Erythroblast (primary cell): ENCODE data around the gene ARMC6.

ENCODE experiments used
- DNase-seq, 2 experiments: peaks; one replicate each; lab custom pipeline; 2025; lab: John Stamatoyannopoulos, UW
- GATA1 ChIP-seq: IDR thresholded peaks from 2 replicates; pipeline ENCODE4 v1.6.1; 2011; ENCODE audit warnings: low read depth, mild to moderate bottlenecking, control low read depth, low read length, moderate library complexity
- POLR2A ChIP-seq: IDR thresholded peaks from 2 replicates; pipeline ENCODE4 v1.6.1; 2011; ENCODE audit warnings: mild to moderate bottlenecking, low read length

Gene ARMC6

DNA sequence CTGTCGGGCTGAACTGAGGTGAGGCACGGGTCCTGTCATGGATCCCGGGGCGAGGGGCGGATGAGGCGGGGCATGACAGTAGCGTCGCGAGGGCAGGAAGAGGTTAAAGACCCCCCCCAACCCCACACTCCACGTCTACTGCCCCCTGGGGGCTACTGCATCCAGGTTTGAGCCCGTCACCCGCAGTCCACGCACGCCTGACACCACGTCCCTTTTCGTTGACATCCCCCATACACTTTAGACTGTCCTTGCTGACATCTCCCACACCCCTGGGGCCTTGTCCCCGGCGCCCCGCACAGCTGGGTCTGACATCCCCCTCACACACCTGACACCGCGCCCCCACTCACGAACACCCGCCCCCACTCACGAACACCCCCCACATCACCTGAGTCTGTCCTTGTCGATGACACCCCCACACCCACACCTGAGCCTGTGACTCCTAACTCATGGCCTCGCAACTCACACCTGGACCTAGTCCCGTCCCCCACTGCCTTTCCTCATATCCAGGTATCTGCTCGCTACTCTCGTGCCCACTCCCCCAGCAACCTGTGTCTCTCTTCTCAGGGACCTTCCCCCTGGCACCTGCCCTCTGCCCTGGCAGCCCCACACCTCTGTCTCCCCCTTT lies 30.8 kb downstream of the ARMC6 start:
- no peak for DNase-seq
- TF ChIP-seq GATA1 = no peak
- no peak for TF ChIP-seq POLR2A

DNA sequence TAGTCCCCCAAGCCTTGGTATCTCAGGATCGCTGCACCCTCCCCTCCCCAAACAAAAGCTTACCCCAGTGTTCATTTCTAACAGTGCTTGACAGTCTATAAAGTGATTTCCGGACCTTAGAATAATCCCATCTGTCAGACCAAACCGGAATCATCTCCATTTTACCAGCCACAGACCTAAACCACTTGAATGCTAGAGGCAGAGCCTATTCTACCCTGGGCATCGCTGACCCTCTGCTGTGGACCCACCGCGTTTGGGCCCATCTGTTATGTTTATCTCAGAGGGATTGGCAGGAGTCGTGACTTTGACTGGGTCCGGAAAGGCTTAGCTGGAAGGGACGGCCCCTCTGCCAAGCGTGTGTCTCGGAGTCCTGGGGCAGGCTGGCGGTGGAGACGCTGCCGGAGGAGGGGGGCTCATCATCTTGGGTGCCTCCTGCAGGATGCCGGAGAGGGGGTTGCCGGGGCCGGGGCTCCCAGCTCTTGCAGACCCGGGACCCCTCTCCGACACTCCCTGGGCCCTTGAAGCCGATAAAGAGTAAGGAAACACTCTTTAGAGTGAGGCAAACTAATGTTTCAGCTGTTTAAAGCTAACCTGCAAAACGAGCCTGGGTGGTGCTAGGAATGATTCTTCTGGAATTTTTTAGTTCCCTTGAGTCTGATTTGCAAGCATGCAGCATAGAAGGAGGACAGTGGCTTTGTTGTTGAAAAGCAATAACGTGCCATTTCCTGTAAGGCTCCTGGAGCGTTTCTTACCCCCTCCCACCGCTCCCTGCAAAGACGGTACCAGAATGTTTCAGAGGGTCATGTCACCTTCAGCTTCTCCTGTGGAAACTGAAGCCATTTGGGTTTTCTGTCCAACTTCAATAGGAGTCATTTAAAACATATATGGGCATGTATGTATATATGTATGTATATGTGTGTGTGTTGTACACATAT lies 31.7 kb downstream of the ARMC6 start:
- no peak for TF ChIP-seq GATA1
- TF ChIP-seq POLR2A = no peak
- peak in 1 of 2 experiments; percentile 39 for DNase-seq

DNA sequence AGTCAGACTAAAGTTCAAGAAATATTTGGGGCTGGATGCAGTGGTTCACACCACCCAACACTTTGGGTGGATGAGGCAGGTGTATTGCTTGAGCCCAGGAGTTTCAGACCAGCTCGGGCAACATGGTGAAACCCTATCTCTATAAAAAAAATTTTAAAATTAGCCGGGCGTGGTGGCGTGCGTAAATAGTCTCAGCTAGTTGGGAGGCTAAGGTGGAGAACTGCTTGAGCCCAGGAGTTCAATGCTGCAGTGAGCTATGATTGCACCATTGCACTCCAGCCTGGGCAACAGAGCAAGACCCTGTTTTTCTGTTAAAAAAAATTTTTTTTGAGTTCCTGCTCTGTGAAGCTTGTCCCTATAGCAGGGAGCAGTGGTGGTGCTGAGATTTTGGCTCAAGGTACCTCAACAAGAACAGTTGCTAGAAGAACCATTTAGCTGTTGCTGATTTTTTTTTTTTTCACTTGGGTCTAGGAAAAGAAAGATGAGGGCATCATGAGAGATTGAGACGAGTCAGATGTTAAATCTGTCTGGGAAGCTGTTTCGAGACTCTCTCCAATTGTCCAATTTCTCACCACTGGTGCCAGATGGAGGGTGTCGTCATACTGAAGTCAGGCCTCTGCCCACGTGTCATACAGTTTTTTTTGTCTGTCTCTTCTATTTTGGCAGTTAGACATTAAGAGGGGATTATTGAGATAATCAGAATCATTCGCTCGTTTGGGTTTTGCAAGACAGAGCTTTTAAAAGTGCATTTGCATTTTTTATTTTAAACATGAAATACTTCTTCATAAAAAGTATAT lies 34.1 kb downstream of the ARMC6 start:
- no peak for TF ChIP-seq POLR2A
- TF ChIP-seq GATA1 = no peak
- no peak for DNase-seq

DNA sequence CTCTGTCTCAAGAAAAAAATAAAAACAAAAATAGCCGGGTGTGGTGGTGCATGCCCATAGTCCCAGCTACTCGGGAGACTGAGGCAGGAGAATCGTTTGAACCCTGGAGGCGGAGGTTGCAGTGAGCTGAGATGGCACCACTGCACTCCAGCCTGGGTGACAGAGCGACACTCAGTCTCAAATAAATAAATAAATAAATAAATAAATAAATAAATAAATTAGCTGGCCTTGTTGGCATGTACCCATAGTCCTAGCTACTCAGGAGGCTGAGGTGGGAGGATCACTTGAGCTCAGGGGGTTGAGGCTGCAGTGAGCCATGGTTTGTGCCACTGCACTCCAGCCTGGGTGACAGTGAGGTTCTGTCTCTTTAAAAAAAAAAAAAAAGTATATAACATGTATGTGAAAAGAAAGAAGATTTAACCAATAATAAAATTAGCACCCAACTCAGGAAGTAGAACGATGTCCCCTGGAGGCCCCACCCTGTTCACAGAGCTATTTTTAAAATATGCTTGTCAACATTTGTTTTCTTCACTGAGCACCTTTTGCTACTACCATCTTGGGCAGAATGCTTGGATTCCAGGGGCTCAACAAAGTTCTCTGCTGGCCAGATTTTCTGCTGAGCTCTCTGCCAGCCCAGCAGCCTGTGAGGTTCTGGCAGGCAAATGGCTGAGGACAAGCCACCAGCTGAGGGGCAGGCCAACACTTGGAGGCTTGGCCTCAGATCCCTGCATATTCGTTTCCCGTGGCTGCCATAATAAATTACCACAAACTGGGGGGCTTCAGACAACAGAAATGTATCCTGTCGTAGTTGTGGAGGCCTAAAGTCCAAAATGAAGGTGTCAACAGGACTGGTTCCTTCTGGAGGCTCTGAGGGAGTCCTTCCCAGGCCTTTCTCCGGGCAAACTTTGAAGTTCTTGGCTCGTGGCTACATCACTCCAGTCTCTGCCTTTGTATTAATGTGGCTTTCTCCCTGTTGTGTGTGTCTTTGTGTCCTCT lies 35.6 kb downstream of the ARMC6 start:
- no peak for DNase-seq

DNA sequence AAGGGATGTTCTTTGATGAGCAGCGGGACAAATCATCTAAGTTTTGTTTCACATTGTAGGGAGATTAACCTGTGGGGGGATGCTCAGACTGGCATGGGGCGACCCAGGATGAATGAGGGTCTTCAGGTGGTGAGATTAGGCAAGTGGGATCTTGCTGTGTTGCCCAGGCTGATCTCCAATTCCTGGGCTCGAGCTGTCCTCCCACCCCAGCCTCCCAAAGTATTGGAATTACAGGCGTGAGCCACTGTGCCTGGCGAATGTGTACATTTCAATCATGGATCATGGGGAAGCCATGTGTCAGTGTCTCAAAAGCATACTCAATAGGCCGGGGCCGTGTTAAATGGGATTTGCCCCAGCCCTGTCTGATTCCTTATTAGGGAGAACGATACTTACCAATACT lies 38.5 kb downstream of the ARMC6 start:
- DNase-seq = no peak
- TF ChIP-seq GATA1 (no peak), POLR2A (no peak)

More for the DNA sequence above, 35.6 kb downstream of the ARMC6 start:
- no peak for TF ChIP-seq POLR2A
- no peak for TF ChIP-seq GATA1

DNA sequence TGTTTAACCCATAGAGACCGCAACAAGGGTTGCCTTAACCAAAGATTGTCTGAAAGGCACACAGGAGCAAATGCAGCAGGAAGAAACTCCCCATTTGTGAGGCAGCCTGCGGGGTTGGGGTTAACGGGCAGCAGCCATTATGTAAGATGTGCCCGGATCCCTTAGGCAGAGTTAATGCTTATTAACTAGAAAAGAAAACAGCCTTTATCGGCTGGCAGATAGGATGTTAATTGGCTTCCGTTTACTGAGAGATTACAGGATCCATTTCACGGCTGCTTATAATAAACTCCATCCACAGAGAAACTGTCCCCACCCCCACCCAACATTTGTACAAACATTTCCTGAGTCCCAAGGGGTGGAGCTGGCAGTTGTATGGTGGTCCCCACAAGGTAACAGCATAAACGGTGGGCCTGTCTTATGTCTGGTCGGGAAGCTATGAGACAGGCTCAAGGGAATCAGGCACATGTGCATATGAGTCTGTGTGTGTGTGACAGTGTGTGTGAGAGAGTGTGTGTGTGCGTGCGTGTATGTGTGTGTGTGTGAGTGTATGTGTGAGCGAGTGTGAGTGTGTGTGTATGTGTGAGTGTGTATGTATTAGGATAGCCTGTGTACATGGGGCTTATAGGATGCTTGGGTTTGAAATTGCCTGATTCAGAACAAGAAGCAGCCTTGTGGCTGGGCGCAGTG lies 40.9 kb downstream of the ARMC6 start:
- TF ChIP-seq POLR2A (no peak), GATA1 (no peak)
- no peak for DNase-seq

DNA sequence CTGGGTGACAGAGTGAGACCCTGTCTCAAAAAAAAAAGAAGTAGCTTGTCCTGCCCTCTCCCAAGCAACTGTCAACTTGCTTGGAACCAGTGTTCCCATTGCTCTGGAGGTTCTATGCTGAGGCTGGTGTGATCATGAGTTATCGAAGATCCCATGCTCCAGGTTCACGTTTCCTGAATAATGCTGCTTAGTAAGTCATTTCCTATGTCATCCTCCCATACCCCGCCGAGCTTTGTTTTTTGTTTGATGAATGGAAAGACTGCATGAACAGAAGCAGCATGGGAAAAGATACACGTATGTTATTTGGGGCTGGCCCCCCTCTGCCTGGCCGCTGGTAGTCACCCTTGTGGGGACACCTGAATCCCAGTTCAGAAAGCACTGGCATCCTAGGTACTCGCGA lies 41.7 kb downstream of the ARMC6 start:
- TF ChIP-seq POLR2A = no peak
- no peak for TF ChIP-seq GATA1
- DNase-seq = no peak

DNA sequence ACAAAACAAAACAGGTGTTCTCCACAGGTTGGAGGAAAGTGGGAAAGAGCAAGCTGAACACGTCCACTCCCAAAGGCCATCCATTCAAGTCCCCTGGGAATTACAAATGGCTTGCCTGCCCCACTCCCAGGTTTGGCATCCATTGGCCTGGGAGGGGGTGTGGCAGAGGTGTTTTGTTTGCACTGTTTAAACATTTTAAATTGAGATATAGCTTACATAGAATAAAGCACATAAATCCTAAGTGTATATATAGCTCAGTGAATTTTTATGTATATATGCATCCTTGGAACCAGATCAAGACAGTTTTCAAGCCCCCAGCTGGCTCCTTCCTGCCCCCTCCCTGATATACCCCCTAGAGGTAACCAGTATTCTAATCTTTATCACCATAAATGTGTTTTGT lies 43.1 kb downstream of the ARMC6 start:
- DNase-seq = no peak
- TF ChIP-seq POLR2A (no peak), GATA1 (no peak)

DNA sequence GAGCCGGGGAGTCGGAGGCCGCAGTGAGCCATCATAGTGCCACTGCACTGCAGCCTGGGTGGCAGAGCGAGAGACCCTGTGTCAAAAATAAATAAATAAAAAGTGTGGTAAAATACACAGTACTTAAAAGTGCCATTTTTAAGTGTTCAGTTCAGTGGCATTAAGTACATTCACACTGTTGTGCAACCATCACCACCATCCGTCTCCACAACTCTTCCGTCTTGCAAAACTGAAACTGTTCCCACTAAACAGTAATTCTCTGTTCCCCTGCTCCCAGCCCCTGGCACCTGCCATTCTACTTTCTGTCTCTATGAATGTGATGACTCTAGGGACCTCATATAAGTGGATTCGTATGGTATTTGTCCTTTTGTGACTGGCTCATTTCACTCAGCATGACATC lies 43.7 kb downstream of the ARMC6 start:
- DNase-seq = no peak
- TF ChIP-seq POLR2A = no peak
- no peak for TF ChIP-seq GATA1

DNA sequence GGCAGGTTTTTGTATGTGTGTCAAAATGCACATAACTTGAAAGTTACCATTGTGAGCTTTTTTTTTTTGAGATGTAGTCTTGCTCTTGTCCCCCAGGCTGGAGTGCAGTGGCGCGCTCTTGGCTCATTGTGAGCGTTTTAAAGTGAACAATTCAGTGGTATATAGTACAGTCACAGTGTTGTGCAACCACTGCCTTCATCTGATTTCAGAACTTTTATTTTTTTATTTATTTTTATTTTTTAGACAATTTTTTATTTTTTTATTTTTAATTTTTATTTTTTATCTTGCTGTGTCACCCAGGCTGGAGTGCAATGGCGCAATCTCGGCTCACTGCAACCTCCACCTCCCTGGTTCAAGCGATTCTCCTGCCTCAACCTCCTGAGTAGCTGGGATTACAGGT lies 45.4 kb downstream of the ARMC6 start:
- no peak for DNase-seq

DNA sequence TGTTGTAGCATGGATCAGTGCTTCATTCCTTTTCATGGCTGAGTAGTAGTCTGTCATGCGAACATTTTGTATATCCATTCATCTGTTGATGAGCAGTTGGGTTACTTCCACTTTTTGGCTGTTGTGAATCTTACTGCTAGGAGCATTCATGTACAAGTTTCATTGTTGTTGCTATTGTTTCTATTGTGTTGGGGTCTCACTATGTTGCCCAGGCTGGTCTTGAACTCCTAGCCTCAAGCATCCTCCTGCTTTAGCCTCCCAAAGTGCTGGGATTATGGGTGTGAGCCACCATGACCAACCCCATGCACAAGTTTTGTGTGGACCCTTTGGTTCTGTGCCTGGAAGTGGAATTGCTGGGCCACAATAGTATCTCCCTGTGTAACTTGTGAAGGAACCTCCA lies 46.2 kb downstream of the ARMC6 start:
- DNase-seq = no peak
- TF ChIP-seq POLR2A (no peak), GATA1 (no peak)

More for the DNA sequence above, 45.4 kb downstream of the ARMC6 start:
- TF ChIP-seq POLR2A (no peak), GATA1 (no peak)

DNA sequence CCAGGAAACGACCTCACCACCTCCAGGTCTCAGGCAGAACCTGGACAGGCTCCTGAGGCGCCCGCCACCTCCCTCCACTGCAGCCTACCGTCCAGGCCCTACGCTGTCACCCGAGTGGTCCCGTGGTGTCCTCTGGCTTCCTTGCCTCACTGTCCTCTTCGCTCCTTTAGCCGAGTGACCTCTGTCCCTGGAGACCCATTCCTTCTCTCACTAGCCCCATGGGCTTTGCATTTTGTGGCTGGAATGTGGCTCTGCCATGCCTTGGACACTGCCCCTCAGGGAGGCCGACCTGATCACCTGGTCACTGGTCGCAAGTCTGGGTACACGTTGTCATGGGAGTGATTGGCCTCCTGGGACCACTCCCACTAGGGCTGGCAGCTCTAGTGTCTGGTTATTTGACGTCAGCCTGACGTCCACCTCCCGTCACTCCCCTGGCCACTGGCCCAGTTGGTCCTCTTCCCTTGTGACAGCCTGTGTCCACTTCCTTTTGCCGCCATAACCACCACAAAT lies 48.3 kb downstream of the ARMC6 start:
- TF ChIP-seq POLR2A = no peak
- TF ChIP-seq GATA1 = no peak
- DNase-seq = no peak
